Naive thymus-derived CD4-positive, alpha-beta T cell (primary cell): Measurements from ENCODE around the gene NASP. TPM values are rescaled to one million over a fixed set of nuclear protein-coding genes. Genes with fewer than 3 reads are reported as not detected.

ENCODE experiments used
- ATAC-seq: fragments of 150-1000 bp; cut with Tn5 transposase; 2 replicates; pipeline ENCODE4 v1.10.0; 2021; ENCODE audit warnings: mild to moderate bottlenecking, moderate library complexity
- CTCF ChIA-PET: fragments of 350-600 bp; sonication (Branson Sonifier 250); formaldehyde crosslinking; loops from one replicate; lab custom pipeline; 2021; ENCODE audit warnings: antibody characterized with exemption; lab: Charles Lee
- POLR2A ChIA-PET: fragments of 350-600 bp; sonication (Branson Sonifier 250); formaldehyde crosslinking; loops from one replicate; lab custom pipeline; 2021; ENCODE audit warnings: antibody characterized with exemption, inconsistent platforms; lab: Charles Lee
- DNase-seq, 9 donors: peaks; one replicate each; pipeline versions ENCODE4 v3.0.0 to v3.0.0-alpha.2; 2020 to 2022; ENCODE audit warnings: mixed read lengths in 1 of 9
- H3K27ac ChIP-seq: one replicate; pipeline ENCODE4 v1.7.0; 2013; ENCODE audit warnings: mild to moderate bottlenecking, low read depth, low read length, moderate library complexity
- H3K27me3 ChIP-seq, 2 donors: one replicate each; pipeline ENCODE4 v1.7.0; 2013; ENCODE audit warnings: low read length in 2 of 2, mild to moderate bottlenecking in 2 of 2, moderate library complexity in 2 of 2; ENCODE audit not compliant: control insufficient read depth in 2 of 2, insufficient read depth in 2 of 2
- H3K36me3 ChIP-seq, 3 experiments: 1 replicate in 2 of 3; 2 replicates in 1 of 3; pipeline ENCODE4 v1.7.0; 2013; ENCODE audit warnings: low read length in 3 of 3, mild to moderate bottlenecking in 3 of 3, moderate library complexity in 1 of 3; ENCODE audit not compliant: insufficient read depth in 3 of 3, control insufficient read depth in 2 of 3
- H3K4me1 ChIP-seq, 2 donors: one replicate each; pipeline ENCODE4 v1.7.0; 2013; ENCODE audit warnings: low read length in 2 of 2, mild to moderate bottlenecking in 2 of 2, moderate library complexity in 1 of 2; ENCODE audit not compliant: control insufficient read depth in 2 of 2, insufficient read depth in 2 of 2
- H3K4me3 ChIP-seq: 2 replicates; pipeline ENCODE4 v1.7.0; 2013; ENCODE audit warnings: mild to moderate bottlenecking, low read length
- H3K9me3 ChIP-seq, 3 experiments: 1 replicate in 2 of 3; 2 replicates in 1 of 3; pipeline ENCODE4 v1.7.0; 2013; ENCODE audit warnings: low read length in 3 of 3; ENCODE audit not compliant: control insufficient read depth in 2 of 3
- H3K27ac Mint-ChIP-seq, 9 donors: one replicate each; pipeline ENCODE4 v1.8.0; 2020 to 2022; ENCODE audit warnings: mixed read lengths in 9 of 9, mild to moderate bottlenecking in 8 of 9, moderate library complexity in 5 of 9, inconsistent platforms in 2 of 9
- H3K27me3 Mint-ChIP-seq, 5 donors: one replicate each; pipeline ENCODE4 v1.8.0; 2021 to 2022; ENCODE audit warnings: mixed read lengths in 5 of 5, mild to moderate bottlenecking in 1 of 5
- H3K36me3 Mint-ChIP-seq, 5 donors: one replicate each; pipeline ENCODE4 v1.8.0; 2020 to 2022; ENCODE audit warnings: mixed read lengths in 5 of 5, mild to moderate bottlenecking in 3 of 5, inconsistent platforms in 1 of 5
- H3K4me1 Mint-ChIP-seq, 7 donors: one replicate each; pipeline ENCODE4 v1.8.0; 2020 to 2022; ENCODE audit warnings: mixed read lengths in 7 of 7, mild to moderate bottlenecking in 3 of 7, inconsistent platforms in 1 of 7
- H3K4me3 Mint-ChIP-seq, 10 donors: one replicate each; pipeline ENCODE4 v1.8.0; 2020 to 2022; ENCODE audit warnings: mild to moderate bottlenecking in 10 of 10, mixed read lengths in 10 of 10, moderate library complexity in 6 of 10, inconsistent platforms in 2 of 10
- H3K9me3 Mint-ChIP-seq, 11 donors: one replicate each; pipeline ENCODE4 v1.8.0; 2020 to 2022; ENCODE audit warnings: mixed read lengths in 11 of 11, mild to moderate bottlenecking in 4 of 11, inconsistent platforms in 1 of 11, moderate library complexity in 1 of 11
- intact Hi-C, 2 donors: fragments of 100-400 bp; cut with micrococcal nuclease; formaldehyde crosslinking; loops; one replicate each; pipeline ENCODE4 v1.15.1; 2023
- polyA plus RNA-seq, 2 donors: library from polyadenylated mRNA; unstranded; fragments of 300-500 nt; fragmentation: Illumina TruSeq; gene quantifications; one replicate each; pipeline ENCODE4 v1.2.3, GENCODE V29; 2021
- total RNA-seq, 6 experiments: library from RNA in 5 of 6; stranded (reverse) in 5 of 6; gene quantifications; 1 replicate in 5 of 6; 2 replicates in 1 of 6; pipeline ENCODE4 v1.2.3 and lab custom pipeline; 2021 to 2026

Gene NASP
- total and polyA plus RNA-seq, 7 experiments from 2014 or later, result 70.5 to 173 (median 84.0) TPM

DNA sequence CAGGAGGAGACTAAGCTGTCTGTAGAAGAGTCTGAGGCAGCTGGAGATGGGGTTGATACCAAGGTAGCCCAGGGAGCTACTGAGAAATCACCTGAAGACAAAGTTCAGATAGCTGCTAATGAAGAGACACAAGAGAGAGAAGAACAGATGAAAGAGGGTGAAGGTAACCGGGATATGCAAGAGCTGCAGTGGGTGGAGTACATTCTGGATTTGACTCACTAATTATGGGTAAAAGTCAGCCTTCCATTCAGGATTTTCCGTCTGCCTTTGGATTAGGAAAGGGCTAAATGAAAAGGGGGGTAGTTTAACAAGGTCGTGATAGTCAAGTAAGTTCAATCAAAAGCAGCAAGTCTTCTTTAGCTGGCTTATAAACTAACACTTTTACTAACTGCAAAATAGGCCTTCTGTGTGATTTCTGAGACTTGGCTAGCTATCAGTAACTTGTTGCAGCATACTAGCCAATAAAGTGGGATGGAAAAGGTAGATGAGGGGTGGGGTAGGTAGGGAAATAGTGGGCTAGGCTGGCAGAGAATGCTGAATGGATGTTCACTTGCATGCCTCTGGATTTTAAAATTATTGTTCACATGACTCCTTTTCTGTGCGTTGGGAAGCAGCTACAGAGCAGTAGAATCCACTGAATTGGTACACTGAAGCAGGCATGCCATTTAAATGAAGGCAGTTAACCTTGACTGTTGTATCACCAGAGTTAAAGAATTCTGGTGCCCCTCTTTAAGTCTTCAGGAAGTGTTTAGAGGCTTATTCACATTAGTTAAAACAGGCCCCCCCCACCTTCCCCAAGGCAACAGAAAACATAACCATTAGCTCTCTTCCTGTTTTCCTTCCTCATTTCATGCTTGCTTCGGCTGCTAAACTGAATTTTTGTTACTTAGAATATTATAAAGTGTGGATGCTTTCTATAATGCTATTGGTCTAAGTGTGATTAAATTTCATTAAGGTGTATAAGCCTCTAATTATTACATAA, 24.6 kb downstream of the NASP start:
- peaks cover 8 to 48% (median 35%) of the 10 kb centered on the region in 5 donors for H3K36me3 Mint-ChIP-seq
- ChIA-PET POLR2A (interaction anchor here (0.6 kb wide), 2 partner anchors 22 to 142 kb away, joined by 3 to 5 read pairs; no protein-coding TSS in a partner anchor), CTCF (no interaction called here)
- H3K27ac ChIP-seq, result no peak overlapping the region
- intact Hi-C loops, result no loop called here
- H3K4me1 Mint-ChIP-seq, result peaks cover 11 to 29% (median 25%) of the 10 kb centered on the region in 7 donors
- DNase-seq, result no peak
- no peaks in the 10 kb centered on the region for H3K9me3 ChIP-seq
- H3K9me3 Mint-ChIP-seq, result no peaks in the 10 kb centered on the region
- H3K4me3 Mint-ChIP-seq, result peak overlapping the region in 1 of 10 donors; percentile 4
- H3K27me3 ChIP-seq, result no peaks in the 10 kb centered on the region
- peaks cover 12 to 76% (median 28%) of the 10 kb centered on the region in 3 experiments for H3K36me3 ChIP-seq
- no peak overlapping the region for H3K4me3 ChIP-seq
- H3K27ac Mint-ChIP-seq, result peak overlapping the region; percentile 31 to 93 (median 68)
- peak; percentile 49 for ATAC-seq
- H3K4me1 ChIP-seq, result peaks cover 0 to 4% of the 10 kb centered on the region in 2 donors
- H3K27me3 Mint-ChIP-seq, result no peaks in the 10 kb centered on the region

DNA sequence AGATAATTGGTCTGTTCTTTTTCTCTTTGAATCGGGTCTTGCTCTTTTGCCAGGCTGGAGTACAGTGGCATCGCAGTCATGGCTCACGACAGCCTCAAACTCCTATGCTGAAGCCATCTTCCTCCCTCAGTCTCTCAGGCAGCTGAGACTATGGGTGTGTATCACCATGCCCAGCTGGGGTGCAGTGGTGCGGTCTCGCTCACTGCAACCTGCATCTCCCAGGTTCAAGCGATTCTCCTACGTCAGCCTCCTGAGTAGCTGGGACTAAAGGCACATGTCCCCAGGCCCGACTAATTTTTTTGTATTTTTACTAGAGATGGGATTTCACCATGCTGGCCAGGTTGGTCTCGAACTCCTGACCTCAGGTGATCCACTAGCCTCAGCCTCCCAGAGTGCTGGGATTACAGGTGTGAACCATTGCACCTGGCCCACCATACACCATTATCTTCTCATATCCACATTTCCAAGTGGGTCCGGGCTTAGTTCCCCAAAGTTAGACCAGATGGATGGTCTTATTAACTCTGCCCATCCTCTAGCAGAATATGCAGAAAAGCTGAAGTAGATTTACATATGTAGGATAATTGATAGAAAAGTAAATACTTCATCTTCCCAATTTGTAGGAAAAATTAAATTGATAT, 26.9 kb downstream of the NASP start:
- Mint-ChIP-seq H3K27ac (peak overlapping the region in 4 of 9 donors; percentile 12 to 38 (median 24)), H3K27me3 (no peaks in the 10 kb centered on the region), H3K4me1 (peaks cover 11 to 29% (median 24%) of the 10 kb centered on the region in 7 donors), H3K4me3 (no peak overlapping the region), H3K36me3 (peaks cover 8 to 48% (median 31%) of the 10 kb centered on the region in 5 donors), H3K9me3 (no peaks in the 10 kb centered on the region)
- intact Hi-C loops, result no loop called here
- ChIA-PET CTCF (no interaction called here), POLR2A (no interaction called here)
- Histone ChIP-seq H3K4me1 (peaks cover 0 to 4% of the 10 kb centered on the region in 2 donors), H3K27ac (no peak overlapping the region), H3K9me3 (no peaks in the 10 kb centered on the region), H3K27me3 (no peaks in the 10 kb centered on the region), H3K4me3 (no peak overlapping the region), H3K36me3 (peaks cover 9 to 81% (median 18%) of the 10 kb centered on the region in 3 experiments)
- ATAC-seq, result peak; percentile 18
- DNase-seq, result no peak

DNA sequence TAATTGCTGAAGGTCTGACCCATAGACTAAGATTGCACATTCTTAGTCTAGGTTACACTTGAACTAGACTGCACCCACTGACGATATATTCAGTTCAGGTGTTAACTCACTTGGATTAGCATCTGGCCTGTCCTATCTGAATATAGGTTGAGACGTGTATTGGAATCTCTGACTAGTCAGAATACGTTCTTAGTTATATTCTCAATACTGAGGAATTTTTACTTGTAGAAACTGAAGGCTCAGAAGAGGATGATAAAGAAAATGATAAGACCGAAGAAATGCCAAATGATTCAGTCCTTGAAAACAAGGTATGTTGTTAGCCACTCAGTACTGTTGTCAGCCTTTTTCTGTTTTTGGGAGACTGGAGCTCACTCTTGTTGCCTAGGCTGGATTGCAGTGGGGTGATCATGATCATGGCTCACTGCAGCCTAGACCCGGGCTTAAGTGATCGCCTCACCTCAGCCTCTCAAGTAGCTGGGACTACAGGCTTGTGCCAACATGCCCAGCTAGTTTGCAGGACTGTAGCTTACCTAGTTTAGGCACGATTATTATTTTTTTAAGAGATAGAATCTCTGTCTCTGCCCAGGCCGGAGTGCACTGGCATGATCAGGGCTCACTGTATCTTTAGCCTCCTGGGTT, 29.2 kb downstream of the NASP start:
- H3K36me3 ChIP-seq, result peaks cover 12 to 81% (median 25%) of the 10 kb centered on the region in 3 experiments
- peaks cover 0 to 2% (median 0%) of the 10 kb centered on the region in 11 donors for H3K9me3 Mint-ChIP-seq
- DNase-seq (no peak), ATAC-seq (no peak)
- H3K4me1 Mint-ChIP-seq, result peaks cover 5 to 12% (median 10%) of the 10 kb centered on the region in 7 donors
- no peak overlapping the region for H3K27ac ChIP-seq
- intact Hi-C loops, result no loop called here
- peaks cover 5 to 46% (median 28%) of the 10 kb centered on the region in 5 donors for H3K36me3 Mint-ChIP-seq
- H3K27ac Mint-ChIP-seq, result peak overlapping the region in 4 of 9 donors; percentile 0 to 54 (median 16)
- H3K9me3 ChIP-seq, result no peaks in the 10 kb centered on the region
- H3K4me3 ChIP-seq, result no peak overlapping the region
- peaks cover 0 to 4% of the 10 kb centered on the region in 2 donors for H3K4me1 ChIP-seq
- no peaks in the 10 kb centered on the region for H3K27me3 Mint-ChIP-seq
- CTCF ChIA-PET, result no interaction called here
- H3K4me3 Mint-ChIP-seq, result no peak overlapping the region
- POLR2A ChIA-PET, result no interaction called here
- no peaks in the 10 kb centered on the region for H3K27me3 ChIP-seq

DNA sequence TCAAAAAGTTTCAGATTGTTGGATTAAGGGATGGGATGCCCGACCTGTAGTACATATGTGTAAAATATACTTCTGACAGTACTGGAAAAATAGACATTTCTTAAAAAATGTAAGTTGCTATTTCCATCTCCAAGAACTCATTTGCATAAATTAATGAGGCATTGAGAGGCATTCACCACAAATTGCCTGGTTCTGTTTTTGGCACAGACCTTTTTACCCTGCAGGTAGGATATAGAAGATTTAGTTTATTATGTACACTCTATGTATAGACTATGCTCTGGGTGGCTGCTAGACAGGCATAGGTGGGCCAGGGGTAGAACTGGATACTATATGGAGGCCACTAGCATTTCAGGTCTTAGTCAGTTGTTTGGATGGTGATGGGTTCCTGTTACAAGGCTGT, 32.0 kb downstream of the NASP start:
- no peak overlapping the region for H3K4me3 Mint-ChIP-seq
- H3K36me3 ChIP-seq, result peaks cover 12 to 68% (median 18%) of the 10 kb centered on the region in 3 experiments
- intact Hi-C loops, result no loop called here
- no peaks in the 10 kb centered on the region for H3K9me3 ChIP-seq
- peak overlapping the region in 5 of 9 donors; percentile 1 to 66 (median 53) for H3K27ac Mint-ChIP-seq
- H3K4me3 ChIP-seq, result no peak overlapping the region
- peaks cover 0 to 2% (median 0%) of the 10 kb centered on the region in 11 donors for H3K9me3 Mint-ChIP-seq
- no peaks in the 10 kb centered on the region for H3K27me3 ChIP-seq
- CTCF ChIA-PET, result no interaction called here
- ATAC-seq, result no peak
- POLR2A ChIA-PET, result no interaction called here
- peaks cover 5 to 40% (median 20%) of the 10 kb centered on the region in 5 donors for H3K36me3 Mint-ChIP-seq
- no peaks in the 10 kb centered on the region for H3K27me3 Mint-ChIP-seq
- peaks cover 0 to 7% of the 10 kb centered on the region in 2 donors for H3K4me1 ChIP-seq
- H3K4me1 Mint-ChIP-seq, result peaks cover 0 to 19% (median 12%) of the 10 kb centered on the region in 7 donors
- no peak for DNase-seq
- H3K27ac ChIP-seq, result no peak overlapping the region

DNA sequence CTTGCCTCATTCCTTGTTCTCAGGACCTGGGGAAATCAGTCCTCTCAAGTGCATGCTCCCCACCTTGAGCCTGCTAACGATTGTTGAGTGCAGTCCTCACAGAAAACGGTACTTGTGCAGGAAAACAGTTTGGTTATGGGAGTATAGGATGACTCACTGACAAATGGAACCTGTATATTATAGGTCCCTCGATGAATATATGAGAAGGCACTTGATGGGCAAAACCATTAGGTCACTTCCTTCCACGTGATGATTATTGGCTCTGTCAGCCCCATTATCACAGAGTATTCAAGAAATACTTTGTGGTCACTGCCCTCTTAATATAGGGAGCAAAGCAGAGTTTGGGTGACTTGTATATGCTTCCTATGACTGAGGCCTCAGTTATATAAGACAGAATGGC, 33.8 kb downstream of the NASP start:
- peak overlapping the region in 4 of 9 donors; percentile 2 to 65 (median 48) for H3K27ac Mint-ChIP-seq

More for the DNA sequence above, 33.8 kb downstream of the NASP start:
- peaks cover 0 to 2% (median 0%) of the 10 kb centered on the region in 11 donors for H3K9me3 Mint-ChIP-seq
- CTCF ChIA-PET, result no interaction called here
- Histone ChIP-seq H3K27ac (no peak overlapping the region), H3K9me3 (no peaks in the 10 kb centered on the region), H3K27me3 (no peaks in the 10 kb centered on the region), H3K36me3 (peaks cover 12 to 64% (median 18%) of the 10 kb centered on the region in 3 experiments), H3K4me1 (peaks cover 0 to 7% of the 10 kb centered on the region in 2 donors), H3K4me3 (no peak overlapping the region)
- no peak overlapping the region for H3K4me3 Mint-ChIP-seq
- no peaks in the 10 kb centered on the region for H3K27me3 Mint-ChIP-seq
- ATAC-seq (no peak), DNase-seq (no peak)
- peaks cover 5 to 33% (median 16%) of the 10 kb centered on the region in 5 donors for H3K36me3 Mint-ChIP-seq
- POLR2A ChIA-PET, result no interaction called here
- H3K4me1 Mint-ChIP-seq, result peaks cover 0 to 19% (median 12%) of the 10 kb centered on the region in 7 donors
- intact Hi-C loops, result no loop called here
